AG04450 (cell line): ENCODE data around the gene GATB. TPM values are rescaled to one million over a fixed set of nuclear protein-coding genes. Genes with fewer than 3 reads are reported as not detected.

ENCODE experiments used
- CTCF ChIA-PET: fragments of 300-600, 350-600 bp; formaldehyde crosslinking; extraction: SDS; loops from one replicate; lab custom pipeline; 2022; ENCODE audit warnings: antibody characterized with exemption, inconsistent platforms; lab: Charles Lee
- POLR2A ChIA-PET: fragments of 350-600 bp; formaldehyde crosslinking; extraction: SDS; loops from one replicate; lab custom pipeline; 2021; ENCODE audit warnings: antibody characterized with exemption, inconsistent platforms; lab: Yijun Ruan, JAX
- DNase-seq: peaks from one replicate; pipeline ENCODE4 v3.0.0-alpha.2; 2011; ENCODE audit warnings: low read depth, low spot score
- H3K27ac ChIP-seq: one replicate; pipeline ENCODE4 v1.5.1; 2012; ENCODE audit warnings: low read depth, low read length, control low read depth
- H3K27me3 ChIP-seq: one replicate; pipeline ENCODE4 v1.6.0; 2012; ENCODE audit warnings: low read length; ENCODE audit not compliant: control insufficient read depth, insufficient read depth
- H3K4me3 ChIP-seq: 2 replicates; pipeline ENCODE4 v1.5.1; 2011; ENCODE audit warnings: mild to moderate bottlenecking, low read depth, low read length, control low read depth
- H3K9me3 ChIP-seq: 2 replicates; pipeline ENCODE4 v1.5.1; 2012; ENCODE audit warnings: low read length; ENCODE audit not compliant: control insufficient read depth, insufficient read depth
- polyA plus RNA-seq: library from polyadenylated mRNA; depleted of rRNA; stranded (reverse); fragments of >200 nt; gene quantifications from 2 replicates; pipeline ENCODE4 v1.2.3, GENCODE V29; 2011
- TF ChIP-seq, protein P1 (sequence below): IDR thresholded peaks from 2 replicates; pipeline ENCODE4 v1.5.1; 2011; ENCODE audit warnings: low read depth, low read length, control low read depth, inconsistent platforms

Gene GATB
- polyA plus RNA-seq, 1 experiment, result 28.0 TPM

DNA sequence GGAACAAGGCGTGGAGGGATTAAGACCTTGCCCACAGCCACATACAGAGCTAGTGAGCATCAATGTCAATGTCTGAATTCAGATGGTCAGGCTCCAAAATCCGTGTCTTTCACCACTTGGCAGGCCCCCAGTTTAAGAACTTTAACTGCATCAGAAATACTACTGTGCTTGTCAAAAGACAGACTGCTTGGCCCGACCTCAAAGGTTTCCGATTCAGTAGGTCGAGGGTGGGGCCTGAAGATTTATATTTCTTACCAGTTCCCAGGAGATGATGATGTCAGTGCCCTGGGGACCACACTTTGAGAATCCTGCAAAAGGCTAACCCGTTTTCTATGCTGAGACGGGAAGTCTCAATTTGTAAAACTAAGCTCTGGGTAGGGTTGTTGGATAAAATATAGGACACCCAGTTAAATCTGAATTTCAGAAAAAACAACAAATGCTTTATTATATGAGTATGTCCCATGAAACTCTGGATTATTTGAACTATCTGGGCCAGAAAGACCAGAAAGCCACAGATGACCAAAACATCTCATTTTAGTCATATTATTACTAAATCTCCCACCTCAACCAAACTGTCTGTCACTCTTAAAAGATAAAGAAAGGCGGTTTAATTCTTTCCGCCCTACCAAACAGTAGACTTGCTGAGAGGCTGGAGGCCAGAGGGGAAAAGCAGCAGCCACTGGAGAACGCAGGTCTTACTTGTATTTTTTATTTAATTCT, 42.7 kb downstream of the GATB start:
- DNase-seq, result no peak
- no peak overlapping the region for H3K4me3 ChIP-seq
- H3K27me3 ChIP-seq, result no peaks in the 10 kb centered on the region
- ChIA-PET POLR2A (no interaction called here), CTCF (no interaction called here)
- H3K27ac ChIP-seq, result no peak overlapping the region
- no peaks in the 10 kb centered on the region for H3K9me3 ChIP-seq
- TF ChIP-seq, protein P1, sequence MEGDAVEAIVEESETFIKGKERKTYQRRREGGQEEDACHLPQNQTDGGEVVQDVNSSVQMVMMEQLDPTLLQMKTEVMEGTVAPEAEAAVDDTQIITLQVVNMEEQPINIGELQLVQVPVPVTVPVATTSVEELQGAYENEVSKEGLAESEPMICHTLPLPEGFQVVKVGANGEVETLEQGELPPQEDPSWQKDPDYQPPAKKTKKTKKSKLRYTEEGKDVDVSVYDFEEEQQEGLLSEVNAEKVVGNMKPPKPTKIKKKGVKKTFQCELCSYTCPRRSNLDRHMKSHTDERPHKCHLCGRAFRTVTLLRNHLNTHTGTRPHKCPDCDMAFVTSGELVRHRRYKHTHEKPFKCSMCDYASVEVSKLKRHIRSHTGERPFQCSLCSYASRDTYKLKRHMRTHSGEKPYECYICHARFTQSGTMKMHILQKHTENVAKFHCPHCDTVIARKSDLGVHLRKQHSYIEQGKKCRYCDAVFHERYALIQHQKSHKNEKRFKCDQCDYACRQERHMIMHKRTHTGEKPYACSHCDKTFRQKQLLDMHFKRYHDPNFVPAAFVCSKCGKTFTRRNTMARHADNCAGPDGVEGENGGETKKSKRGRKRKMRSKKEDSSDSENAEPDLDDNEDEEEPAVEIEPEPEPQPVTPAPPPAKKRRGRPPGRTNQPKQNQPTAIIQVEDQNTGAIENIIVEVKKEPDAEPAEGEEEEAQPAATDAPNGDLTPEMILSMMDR, result no peak

DNA sequence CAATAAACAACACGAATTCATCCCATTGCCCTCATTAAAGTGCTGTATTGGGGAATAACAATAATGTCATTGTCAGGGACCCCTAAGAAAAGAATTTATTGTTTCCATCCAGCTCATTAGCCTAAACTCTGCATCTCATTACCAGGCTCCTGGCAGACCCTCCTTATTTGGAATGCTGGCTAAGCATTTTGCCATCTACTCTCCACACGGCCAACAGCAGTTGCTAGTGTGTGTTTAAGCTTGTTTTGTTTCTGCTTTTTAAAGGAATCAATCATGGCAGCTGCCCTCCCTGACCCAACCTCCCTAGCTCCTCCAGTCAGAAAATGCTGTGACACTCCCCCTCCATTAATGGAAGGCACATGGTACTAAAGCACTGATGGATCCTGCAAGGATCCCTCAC, 43.5 kb downstream of the GATB start:
- ChIA-PET CTCF (no interaction called here), POLR2A (no interaction called here)
- TF ChIP-seq, protein P1, result no peak
- no peaks in the 10 kb centered on the region for H3K27me3 ChIP-seq
- no peak for DNase-seq
- no peak overlapping the region for H3K27ac ChIP-seq
- no peaks in the 10 kb centered on the region for H3K9me3 ChIP-seq
- no peak overlapping the region for H3K4me3 ChIP-seq

DNA sequence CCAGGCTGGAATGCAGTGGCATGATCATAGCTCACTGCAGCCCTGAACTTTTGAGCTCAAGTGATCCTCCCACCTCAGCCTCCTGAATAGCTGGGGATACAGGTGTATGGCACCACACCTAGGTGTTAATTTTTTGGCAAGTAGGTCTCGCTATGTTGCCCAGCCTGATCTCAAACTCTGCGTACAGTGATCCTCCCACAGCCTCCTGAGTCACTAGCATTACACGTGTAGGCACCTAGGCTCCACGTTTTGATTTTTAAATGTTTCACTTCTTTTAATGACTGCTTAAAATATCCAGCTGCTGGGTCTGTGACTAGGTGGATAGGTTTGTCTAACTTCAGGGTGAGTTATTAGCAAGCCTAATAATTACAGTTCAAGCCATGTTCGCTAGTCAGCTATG, 44.5 kb downstream of the GATB start:
- DNase-seq, result no peak
- Histone ChIP-seq H3K27me3 (no peaks in the 10 kb centered on the region), H3K4me3 (no peak overlapping the region), H3K9me3 (no peaks in the 10 kb centered on the region), H3K27ac (no peak overlapping the region)
- TF ChIP-seq, protein P1, result no peak
- ChIA-PET CTCF (interaction anchor here (0.8 kb wide), 1 partner anchor 59 kb away, joined by 5 read pairs; no protein-coding TSS in a partner anchor), POLR2A (no interaction called here)

DNA sequence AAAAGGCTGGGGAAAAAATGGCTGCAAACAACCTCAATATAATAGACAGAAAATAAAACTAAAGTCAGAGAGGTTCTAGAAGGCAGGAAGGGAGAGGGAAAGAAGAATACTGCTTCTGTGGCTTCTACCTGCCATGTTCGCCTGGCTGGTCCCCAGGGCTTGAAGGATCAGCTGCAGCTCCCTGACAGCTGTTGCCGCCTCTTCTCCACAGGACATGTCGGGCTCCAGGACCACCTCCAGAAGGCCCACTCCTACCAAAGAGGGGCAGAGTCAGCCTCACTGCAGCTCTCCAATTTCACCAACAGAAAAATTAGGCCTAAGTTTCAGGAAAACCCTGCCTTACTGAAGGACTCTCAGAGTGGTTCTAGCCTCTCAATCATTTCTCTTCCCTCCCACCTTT, 44.9 kb downstream of the GATB start:
- Histone ChIP-seq H3K9me3 (no peaks in the 10 kb centered on the region), H3K27ac (no peak overlapping the region), H3K27me3 (no peaks in the 10 kb centered on the region), H3K4me3 (no peak overlapping the region)
- DNase-seq, result no peak
- CTCF ChIA-PET, result interaction anchor here (0.8 kb wide), 1 partner anchor 58 kb away, joined by 5 read pairs; no protein-coding TSS in a partner anchor
- POLR2A ChIA-PET, result no interaction called here
- TF ChIP-seq, protein P1, result no peak

DNA sequence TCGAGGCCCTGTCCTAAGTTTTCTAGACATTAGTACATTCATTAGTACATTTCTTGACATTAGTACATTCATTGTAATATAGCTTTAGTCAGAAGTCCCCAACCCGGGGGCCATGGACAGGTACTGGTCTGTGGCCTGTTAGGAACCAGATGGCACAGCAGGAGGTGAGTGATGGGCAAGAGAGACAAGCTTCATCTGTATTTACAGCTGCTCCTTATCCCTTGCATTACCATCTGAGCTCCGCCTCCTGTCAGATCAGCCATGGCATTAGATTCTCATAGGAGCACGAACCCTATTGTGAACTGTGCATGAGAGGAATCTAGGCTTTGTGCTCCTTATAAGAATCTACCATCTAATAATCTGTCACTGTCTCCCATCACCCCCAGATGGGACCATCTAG, 48.0 kb downstream of the GATB start:
- Histone ChIP-seq H3K9me3 (no peaks in the 10 kb centered on the region), H3K4me3 (no peak overlapping the region), H3K27me3 (no peaks in the 10 kb centered on the region), H3K27ac (no peak overlapping the region)
- no peak for DNase-seq
- TF ChIP-seq, protein P1, result no peak
- CTCF ChIA-PET, result interaction anchor here (1.1 to 1.2 kb wide), 2 partner anchors 109 to 595 kb away, joined by 3 read pairs; no protein-coding TSS in a partner anchor
- POLR2A ChIA-PET, result no interaction called here
